SK-N-SH treated with all-trans-retinoic acid at 6 μM for 48 hours (cell line): ENCODE measurements around the gene GAGE12E.
"Not testable (repeated sequence)": the region's sequence is repeated elsewhere in the genome, so short reads cannot be mapped to it uniquely, and the experiment has no call there.

Experiments used
- BACH2 ChIP-seq: fragments of 250-450 bp; sonication (Bioruptor Pico); IDR thresholded peaks from 2 replicates; pipeline ENCODE4 v1.9.0; 2021; ENCODE audit warnings: mild to moderate bottlenecking, borderline replicate concordance
- CREB5 ChIP-seq: fragments of 250-450 bp; sonication (Bioruptor Pico); IDR thresholded peaks from 2 replicates; pipeline ENCODE4 v1.5.1; 2020; ENCODE audit warnings: low read depth, mild to moderate bottlenecking, moderate library complexity
- CSRNP3 ChIP-seq: fragments of 250-450 bp; sonication (Bioruptor Pico); IDR thresholded peaks from 2 replicates; pipeline ENCODE4 v1.5.1; 2021; ENCODE audit warnings: mild to moderate bottlenecking, moderate library complexity
- PATZ1 ChIP-seq: fragments of 250-450 bp; sonication (Bioruptor Pico); IDR thresholded peaks from 2 replicates; pipeline ENCODE4 v1.8.0; 2020; ENCODE audit warnings: mild to moderate bottlenecking, moderate library complexity, borderline replicate concordance
- POU6F1 ChIP-seq: fragments of 250-450 bp; sonication (Bioruptor Pico); IDR thresholded peaks from 2 replicates; pipeline ENCODE4 v1.8.0; 2021; ENCODE audit warnings: low read depth, mild to moderate bottlenecking, moderate library complexity, borderline replicate concordance
- PPARA ChIP-seq: fragments of 250-450 bp; sonication (Bioruptor Pico); IDR thresholded peaks from 2 replicates; pipeline ENCODE4 v1.5.0; 2020; ENCODE audit warnings: mild to moderate bottlenecking, borderline replicate concordance
- TCF4 ChIP-seq: fragments of 250-450 bp; sonication (Bioruptor Pico); IDR thresholded peaks from 2 replicates; pipeline ENCODE4 v1.8.0; 2021; ENCODE audit warnings: mild to moderate bottlenecking, moderate library complexity, borderline replicate concordance
- ZFP3 ChIP-seq: fragments of 250-450 bp; sonication (Bioruptor Pico); IDR thresholded peaks from 2 replicates; pipeline ENCODE4 v1.5.0; 2020; ENCODE audit warnings: mild to moderate bottlenecking, moderate library complexity
- ZNF565 ChIP-seq: fragments of 450-650 bp; formaldehyde crosslinking; conservative IDR thresholded peaks from 2 replicates; pipeline ENCODE4 v1.5.0; 2020; ENCODE audit warnings: low read depth, mild to moderate bottlenecking, moderate library complexity
- ZNF8 ChIP-seq: fragments of 450-650 bp; formaldehyde crosslinking; IDR thresholded peaks from 2 replicates; pipeline ENCODE4 v1.5.0; 2020; ENCODE audit warnings: mild to moderate bottlenecking, moderate library complexity

GRCh38 chrX:49531877-49532276, 19.2 kb upstream of the GAGE12E start, which contains the start of gene GAGE12C:
- not testable (repeated sequence) for TF ChIP-seq POU6F1; ZNF8 (CRISPR knock-in tag); PATZ1 (CRISPR knock-in tag); CREB5 (CRISPR knock-in tag); BACH2 (CRISPR knock-in tag); ZNF565 (CRISPR knock-in tag); ZFP3 (CRISPR knock-in tag); CSRNP3 (CRISPR knock-in tag); PPARA (CRISPR knock-in tag); TCF4 (CRISPR knock-in tag)
